Activated CD4-positive, alpha-beta T cell treated with anti-CD3 and anti-CD28 coated beads, Interleukin-2, amount 50 U/mL, for 24 hours (primary cell): ENCODE measurements around the gene ST3GAL3.

Source experiments
- DNase-seq, 2 donors: peaks; one replicate each; pipeline ENCODE4 v3.0.0-alpha.2; 2020; ENCODE audit warnings: low read depth in 1 of 2, low spot score in 1 of 2

Gene ST3GAL3

DNA sequence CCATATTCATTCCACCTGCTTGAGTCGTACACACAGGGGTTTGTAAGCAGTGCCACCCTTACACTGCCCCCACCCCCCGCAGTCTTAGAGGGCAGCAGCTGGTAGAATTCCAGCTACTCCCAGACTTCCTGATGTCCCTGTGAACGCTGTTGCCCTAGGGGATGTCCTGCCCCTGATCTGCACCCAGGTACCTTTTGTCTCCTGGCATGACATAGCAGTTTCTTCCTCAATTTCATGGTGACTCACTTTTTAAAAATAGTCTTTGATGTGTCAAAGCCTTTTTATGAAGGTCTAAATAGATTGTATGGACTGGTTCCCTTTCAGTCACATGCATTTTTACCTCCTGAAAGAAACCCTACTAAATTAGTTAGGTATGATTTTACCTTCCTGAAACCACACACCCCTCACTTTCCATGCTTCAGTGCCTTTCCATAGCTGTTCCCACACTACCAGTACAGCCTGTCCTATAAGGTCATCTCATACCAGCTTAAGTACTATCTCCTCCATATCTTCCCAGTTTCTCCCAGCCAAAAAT is 76.4 kb downstream of the ST3GAL3 start:
- no peak for DNase-seq

DNA sequence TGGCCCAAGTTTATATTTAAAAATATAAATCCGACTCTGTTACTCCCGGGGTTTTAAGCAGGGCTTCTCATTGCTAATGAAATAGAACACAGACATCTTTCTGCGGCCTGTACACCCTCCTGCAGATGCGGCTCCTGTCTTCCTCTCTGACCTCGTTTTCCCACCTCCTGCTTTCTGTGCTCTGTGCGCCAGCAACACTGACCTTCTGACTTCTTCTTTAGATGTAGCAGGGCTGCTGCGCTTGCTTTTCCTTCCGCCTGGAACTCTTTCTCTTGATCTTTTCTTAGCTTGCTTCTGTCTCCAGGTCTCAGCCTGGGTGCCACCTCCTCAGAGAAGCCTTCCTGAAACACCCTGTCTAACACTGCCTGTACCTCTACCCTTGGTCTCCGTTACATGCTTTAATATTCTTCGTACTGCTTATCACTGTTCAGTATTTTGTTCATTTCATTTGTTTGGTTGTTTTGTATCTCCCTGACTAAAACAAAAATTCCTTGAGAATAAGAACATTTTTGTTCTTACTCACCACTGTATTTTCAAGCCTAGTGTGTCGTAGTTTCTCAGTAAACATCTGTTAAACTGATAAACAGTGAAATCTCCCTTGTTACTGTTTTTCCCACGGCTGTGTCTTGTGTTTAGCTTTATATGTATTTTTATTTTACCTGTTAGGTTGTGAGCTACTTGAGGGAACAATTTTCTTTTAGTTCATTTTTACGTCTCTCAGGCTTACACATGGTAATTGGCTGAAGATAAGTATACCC is 79.0 kb downstream of the ST3GAL3 start:
- DNase-seq = no peak

DNA sequence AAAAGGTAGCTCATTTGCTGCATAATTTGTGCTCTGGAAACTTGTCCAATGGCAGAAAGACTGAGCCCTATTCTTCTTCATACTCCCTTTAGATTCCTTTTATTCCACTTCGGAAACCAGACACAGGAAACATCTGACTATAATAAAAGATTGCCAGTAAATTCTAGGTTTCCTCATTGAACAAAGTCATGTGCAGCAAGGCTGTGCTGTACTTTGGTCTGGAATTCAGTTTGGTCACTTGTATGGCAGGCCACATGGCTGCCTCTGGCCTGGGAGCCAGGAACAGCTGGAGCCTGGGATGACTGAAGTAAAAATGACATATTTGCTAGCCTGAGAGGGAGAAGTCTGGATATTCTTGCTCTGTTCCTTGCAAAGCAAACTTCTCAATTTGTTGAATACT is 79.6 kb downstream of the ST3GAL3 start:
- DNase-seq = no peak

DNA sequence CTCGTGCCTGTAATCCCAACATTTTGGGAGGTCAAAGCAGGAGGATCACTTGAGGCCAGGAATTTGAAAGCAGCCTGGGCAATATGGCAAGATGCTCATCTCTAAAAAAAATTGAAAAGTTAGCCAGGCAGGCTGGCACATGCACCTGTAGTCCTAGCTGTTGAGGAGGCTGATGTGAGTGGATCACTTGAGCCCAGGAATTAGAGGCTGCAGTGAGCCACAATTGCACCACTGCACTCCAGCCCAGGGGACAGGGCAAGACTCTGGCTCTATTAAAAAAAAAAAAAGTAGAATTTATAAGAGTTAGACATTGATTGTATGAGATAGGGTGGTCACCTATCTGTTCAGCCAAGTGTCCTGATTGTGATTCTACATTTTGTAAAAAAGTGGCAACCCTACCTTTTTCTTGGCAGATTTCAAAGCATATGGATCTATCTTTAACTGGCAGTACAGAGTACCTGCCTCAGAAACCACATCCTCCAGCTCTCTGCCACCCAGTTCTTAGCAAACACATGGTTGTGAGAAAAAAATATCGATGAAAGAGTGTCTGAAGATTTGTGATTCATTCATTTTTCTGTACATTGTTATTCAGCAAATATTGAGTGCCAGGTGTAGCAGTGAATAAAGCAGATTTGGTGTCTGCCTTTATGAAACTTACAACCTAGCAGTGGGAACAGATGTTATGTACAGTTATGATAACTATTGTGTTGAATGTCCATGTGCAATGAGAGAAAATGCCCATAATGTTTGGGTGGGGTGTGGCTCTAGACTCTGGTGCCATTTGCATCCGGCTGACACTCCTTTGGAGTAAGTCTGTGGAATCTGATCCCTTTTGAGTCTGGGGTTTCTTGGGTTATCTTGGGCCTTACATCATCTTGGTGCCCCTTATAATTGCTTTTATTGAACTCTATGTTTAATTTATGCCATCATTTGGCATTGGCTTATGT is 82.5 kb downstream of the ST3GAL3 start:
- DNase-seq = no peak

DNA sequence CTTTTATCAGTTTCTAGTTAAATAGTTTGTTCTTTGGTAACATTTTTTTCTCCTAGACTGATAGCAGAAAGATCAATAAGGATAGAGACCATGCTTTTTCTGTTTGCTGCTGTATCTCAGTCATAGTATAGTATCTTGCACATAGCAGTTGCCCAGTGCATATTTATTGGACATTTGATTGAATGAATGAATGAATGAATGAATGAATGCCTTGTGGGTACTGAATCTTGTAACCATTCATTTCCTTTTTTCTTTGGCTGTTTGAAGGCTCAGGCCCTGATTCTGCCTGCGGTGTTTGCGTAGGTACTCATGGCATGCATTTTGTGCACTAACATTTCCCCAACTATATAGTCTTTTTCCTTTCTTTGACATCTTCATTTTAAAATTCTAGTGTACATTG is 83.9 kb downstream of the ST3GAL3 start:
- DNase-seq = no peak

DNA sequence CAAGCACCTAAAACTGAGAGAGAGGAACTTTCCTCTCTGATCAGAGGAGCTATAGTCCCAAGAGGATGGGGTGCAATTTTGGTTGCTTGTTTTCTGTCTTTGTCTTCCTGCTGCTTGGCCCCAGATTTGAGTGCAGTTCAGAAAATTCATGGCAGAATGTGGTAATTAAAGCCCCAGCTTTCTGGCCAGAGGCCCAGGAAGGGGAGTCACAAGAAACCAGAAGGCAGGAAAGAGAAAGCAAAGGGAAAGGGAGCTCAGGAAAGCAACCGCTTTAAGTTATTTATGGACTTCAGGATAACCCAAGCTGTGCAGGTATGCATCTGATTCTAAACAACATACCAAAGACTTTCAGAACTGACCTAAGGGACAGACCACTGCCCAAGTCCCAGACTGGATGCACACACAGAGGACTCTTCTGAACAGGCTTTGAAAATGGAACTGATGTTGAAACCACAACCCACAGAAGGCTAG is 88.8 kb downstream of the ST3GAL3 start:
- DNase-seq = no peak

DNA sequence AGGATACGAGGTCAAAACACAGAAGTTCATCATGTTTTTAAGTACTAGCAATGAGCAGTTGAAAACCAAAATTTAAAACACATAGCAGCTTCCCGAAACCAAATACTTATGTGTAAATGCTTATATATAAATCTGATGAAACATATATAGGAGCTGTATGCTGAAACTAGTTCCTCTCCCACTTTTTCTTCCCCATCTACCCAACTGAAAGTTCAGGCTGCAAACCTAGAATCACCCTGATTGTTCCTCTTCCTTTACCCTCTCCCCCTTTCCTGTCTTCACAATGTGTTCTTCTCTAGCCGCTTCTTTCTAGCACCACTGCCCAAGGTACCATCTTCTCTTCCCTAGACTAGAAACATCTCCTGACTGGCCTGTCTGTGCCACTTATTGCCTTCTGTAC is 90.6 kb downstream of the ST3GAL3 start:
- DNase-seq = no peak

DNA sequence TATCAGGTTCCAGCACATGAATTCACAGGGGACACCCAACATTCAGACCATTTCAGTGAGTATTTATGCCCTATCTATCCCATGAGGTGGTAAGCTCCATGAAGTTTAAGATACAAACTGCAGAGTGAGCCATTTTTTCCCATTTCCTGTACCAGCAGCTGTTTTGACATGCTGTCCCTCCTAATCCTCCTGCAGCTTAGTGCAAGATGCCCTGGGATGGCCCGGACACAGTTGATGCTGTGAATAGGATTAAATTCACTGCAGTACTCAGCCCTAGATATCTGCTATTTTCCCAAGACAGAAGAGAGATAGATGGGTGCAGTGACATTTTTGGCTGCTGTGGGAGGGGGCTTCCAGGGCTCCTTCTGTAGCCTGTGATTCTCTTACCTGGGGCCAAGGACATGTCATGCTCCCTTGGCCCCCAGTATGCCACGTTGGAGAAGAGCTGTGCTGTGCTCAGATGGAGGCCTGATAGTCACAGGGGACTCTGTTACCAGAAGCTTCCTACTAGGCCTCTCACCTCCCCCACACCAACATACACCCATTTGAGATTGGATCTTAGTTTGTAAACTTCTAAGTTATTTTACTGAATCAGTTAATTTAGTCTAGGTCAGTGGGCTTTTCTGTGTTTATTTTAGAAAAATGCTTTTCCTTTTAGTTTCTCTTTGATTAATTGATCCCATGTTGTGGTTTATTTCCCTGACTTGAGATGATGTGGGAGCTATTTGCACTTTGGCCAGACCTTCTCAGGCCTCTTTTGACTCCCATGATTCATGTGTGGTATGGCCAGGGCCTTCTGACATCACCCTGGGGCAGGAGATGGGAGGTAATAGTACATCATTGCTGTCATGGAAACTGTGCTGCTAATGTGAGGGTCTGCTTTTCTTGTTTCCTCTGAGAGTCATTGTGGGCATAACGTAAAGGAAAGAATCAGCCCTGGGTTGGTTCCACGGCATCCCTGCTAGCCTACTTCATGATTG is 92.6 kb downstream of the ST3GAL3 start:
- DNase-seq = no peak

DNA sequence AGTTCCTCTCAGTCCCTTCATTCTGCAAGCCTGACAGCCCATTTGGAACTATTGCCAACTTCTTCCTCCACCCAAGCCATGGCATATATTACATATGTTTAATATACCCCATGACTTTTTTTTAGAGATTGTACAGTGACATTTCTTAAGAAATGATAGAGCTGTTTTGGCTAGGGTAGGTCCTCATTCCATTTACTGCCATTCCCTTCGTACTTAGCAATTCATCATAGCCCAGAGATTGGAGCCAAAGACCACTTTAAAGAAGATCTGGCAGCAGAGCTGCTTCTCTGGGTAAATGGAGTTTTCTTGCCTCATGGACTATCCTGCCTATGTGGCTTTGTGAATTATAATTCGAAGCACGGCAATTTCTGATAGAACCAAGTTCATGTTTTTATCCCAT is 93.4 kb downstream of the ST3GAL3 start:
- no peak for DNase-seq

DNA sequence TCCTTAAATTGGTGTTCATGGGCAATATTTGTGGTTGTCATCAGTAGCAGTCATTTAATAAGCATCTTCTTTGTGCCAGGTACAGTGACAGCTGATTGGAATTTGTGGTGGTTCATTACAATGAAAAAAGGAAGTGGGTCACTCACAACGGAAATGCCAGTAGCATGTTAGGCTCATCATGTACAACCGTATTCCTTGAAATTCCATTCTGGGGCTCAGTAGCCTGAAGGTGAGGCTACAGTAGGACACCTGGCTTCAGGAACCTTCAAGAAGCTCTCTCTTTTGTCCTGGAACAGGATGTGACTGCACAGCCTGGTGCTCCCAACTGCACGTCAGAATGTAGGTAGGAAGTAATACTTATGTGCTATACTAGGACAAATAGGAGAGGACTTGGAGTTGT is 93.9 kb downstream of the ST3GAL3 start:
- DNase-seq = no peak

DNA sequence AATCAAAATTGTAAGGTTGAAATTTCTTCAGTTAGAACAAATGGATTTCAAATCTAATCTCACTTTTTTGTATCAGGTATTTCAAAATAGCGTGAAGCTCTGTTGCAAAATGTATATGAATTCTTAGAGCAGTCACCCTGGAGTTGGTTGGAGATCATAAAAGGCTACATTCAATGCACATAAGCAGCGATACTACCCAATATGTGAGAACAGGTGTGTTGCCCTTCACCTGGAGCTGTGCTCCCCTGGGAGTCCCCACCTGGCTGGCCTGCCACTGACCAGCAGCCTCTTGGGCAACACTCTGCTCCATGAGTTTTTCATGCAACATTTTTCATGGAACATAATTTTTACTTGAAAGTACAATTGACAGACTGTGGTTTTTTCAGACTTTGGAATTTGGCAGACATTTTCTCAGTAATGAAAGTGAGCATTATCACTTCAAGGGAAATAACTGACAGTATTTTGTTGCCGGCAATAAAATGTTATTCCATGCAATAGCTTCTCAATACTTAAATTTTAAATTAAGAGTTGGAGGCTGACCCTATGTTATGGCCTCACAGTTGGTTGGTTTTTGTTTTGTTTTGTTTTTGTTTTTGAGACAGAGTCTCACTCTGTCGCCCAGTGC is 95.1 kb downstream of the ST3GAL3 start:
- no peak for DNase-seq

DNA sequence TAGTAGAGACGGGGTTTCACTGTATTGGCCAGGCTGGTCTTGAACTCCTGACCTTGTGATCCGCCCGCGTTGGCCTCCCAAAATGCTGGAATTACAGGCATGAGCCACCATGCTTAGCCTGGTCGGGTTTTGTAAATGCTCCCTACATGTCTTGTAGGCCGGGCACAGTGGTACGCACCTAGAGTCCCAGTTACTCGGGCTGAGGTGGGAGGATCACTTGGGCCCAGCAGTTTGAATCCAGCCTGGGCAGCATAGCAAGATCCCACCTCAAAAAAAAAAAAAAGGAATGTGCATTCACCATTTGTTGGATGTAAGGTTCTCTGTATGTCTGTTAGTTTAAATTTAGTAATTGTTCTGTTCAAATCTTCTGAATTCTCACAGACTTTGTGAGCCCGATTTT is 95.8 kb downstream of the ST3GAL3 start:
- DNase-seq = no peak

DNA sequence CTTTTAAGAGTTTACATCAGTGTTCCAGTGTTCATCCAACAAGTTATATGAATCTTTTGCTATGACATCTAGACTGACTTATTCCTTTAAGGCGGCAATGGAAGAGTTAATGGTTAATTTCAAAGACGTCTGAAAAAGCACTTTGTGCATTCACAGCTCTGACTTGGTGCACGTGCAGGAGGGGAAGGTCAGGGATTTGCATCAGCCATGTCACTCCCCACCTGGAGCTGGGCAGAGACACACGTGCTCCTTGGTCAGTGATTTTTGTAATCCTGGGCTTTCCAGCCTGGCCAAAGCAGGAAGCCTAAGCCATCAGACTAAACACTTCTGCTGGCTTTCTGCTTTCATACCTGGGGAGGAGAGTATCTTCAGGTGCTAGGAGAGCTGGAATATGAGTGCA is 96.3 kb downstream of the ST3GAL3 start:
- no peak for DNase-seq

DNA sequence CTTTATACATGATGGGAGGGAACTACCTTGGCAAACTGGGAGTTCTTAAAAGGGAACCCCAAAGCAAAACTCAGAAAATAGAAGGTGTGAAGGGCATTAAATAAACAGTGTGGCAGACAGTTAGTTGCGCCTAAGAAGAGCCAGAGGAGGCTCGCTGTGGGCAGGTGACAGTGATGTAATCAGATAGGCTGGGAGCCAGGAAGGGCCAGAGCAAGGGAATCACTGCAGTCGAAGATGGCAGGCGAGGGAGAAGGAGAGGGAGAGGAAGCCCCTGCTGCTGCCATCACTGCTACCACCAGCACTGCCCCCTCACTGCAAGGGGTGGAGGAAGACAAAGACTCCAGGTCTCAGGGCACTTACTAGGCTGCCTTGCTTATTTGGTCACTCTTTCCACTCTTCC is 97.2 kb downstream of the ST3GAL3 start:
- no peak for DNase-seq

DNA sequence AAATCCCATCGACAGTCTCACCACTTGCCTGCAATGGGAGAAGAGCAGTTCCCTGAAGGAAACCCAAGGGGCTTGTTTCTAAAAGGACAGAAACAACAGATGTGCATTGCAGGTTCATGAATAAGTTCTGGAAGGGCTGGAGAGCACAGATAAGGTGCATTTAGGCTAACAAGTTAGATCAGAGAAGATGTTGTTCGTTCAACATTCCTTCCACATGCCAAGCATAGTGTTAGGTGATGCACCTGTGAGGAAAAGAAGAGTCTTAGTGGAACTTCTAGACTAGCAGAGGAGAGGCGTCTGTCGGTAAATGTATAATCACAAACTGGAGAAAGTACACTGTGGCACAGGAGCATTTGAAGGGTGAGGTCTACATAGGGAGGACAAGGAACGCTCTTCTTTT is 98.0 kb downstream of the ST3GAL3 start:
- no peak for DNase-seq

DNA sequence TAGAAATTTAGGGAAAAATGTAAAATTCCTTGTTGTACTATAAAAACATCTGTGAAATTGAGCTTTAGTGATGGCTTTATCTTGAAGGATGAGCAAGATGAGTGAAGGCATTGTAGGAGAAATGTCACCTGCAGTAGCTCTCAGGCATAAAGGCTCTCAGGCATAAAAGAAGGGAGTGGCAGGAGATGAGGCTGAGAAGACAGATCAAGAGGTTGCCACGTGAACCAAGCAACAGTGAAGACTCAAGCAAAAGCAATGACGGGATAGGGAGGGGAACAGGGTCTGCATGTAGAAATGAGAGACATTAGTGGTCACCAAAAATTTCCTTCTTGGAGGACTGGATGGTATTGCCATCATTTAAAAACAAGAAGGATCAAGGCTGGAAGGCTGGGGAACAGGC is 98.8 kb downstream of the ST3GAL3 start:
- no peak for DNase-seq

DNA sequence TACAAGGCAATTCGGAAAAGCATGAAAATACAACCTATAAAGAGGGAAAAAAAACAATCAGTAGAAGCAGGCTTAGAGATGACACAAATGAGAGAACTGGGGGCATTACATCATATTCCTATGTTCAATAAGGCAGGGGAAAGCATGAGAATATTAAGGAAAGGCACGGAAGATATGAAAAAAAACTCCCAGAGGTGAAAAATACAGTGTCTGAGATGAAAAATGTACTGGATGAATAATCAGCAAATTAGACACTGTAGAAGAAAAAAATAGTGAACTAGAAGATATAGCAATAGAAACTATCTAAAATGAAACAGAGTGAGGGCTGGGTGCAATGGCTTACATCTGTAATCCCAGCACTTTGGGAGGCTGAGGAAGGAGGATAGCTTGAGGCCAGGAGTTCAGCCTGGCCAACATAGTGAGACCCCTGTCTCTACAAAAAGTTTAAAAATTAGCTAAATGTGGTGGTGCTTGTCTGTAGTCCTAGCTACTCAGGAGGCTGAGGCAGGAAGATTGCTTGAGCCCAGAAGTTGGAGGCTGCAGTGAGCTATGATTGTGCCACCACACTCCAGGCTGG is 101.8 kb downstream of the ST3GAL3 start:
- no peak for DNase-seq

DNA sequence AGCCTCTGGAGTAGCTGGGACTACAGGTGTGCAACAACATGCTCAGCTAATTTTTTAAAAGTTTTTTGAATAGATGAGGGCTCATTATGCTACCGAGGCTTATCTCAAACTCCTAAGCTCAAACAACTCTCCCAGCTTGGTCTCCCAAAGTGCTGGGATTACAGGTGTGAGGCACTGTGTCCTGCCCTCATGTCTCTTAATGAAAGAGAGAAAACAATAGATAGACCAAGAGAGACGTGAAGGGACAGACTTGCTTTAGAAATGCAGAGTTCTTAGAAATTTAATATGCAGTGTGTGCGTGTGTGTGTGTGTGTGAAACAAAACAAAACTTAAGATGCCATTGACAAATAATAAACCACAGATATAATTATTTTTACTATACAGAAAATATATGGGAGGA is 105.2 kb downstream of the ST3GAL3 start:
- no peak for DNase-seq

DNA sequence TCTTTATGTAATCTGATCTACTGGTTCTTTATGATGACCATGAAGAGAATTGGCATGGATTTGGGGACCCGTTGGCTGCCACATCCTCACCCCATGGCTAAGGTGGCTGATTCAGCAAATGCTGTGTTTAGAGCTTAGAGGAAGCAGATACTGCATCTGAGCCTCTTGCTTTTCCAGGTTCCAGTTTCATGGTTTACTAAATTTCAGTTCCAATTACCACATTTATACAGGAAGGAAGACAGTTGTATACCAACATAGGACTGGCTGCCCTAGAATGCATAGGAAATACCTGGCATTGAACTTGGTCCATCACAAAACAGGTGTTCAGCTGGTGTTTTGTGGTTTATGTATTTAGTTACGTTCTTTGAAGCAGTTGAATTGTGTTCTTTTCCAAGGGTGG is 107.1 kb downstream of the ST3GAL3 start:
- no peak for DNase-seq

DNA sequence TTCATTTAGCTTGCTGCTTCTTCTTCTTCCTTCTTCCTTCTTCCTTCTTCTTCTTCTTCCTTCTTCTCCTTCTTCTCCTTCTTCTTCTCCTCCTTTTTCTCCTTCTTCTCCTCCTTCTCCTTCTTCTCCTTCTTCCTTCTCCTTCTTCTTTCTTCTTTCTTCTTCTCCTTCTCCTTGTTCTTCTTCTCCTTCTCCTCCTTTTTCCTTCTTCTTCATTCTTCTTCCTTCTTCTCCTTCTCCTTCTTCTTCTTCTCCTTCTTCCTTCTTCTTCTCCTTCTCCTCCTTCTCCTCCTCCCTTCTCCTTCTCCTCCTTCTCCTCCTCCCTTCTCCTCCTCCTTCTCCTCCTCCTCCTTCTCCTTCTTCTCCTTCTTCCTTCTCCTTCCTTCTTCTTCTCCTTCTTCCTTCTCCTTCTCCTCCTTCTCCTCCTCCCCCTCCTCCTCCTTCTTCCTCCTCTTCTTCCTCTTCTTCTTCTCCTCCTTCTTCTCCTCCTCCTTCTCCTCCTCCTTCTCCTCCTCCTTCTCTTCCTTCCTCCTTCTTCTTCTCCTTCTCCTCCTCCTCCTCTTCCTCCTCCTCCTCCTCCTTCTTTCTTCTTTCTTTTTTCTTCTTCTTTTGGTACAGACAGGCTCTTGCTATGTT is 110.1 kb downstream of the ST3GAL3 start:
- no peak for DNase-seq
